GM21367 (cell line): ENCODE results near the gene MRPS22.

Experiments used
- ATAC-seq: cut with Tn5 transposase; IDR thresholded peaks from one replicate; pipeline ENCODE4 v1.9.1; 2021; ENCODE audit not compliant: unreplicated experiment

The MRPS22 gene

DNA sequence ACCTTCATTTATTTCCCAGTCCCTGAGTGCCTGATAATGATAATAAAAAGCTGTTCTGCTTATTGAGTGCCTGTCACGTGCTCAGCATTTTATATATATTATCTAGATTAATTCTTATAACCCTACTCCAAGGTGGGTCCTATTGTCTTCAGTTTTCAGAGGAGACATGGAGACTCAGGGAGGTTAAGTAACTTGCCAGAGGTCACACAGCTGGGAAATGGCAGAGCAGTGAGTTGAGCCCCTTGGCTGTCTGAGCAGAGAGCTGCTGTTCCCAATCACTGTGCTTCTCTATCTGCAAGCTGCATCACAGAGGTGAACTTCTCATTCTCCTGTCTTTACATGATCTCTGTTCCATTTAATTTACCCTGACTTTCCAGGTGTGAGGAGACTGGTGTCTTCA is 32.3 kb upstream of the MRPS22 start:
- no peak for ATAC-seq

DNA sequence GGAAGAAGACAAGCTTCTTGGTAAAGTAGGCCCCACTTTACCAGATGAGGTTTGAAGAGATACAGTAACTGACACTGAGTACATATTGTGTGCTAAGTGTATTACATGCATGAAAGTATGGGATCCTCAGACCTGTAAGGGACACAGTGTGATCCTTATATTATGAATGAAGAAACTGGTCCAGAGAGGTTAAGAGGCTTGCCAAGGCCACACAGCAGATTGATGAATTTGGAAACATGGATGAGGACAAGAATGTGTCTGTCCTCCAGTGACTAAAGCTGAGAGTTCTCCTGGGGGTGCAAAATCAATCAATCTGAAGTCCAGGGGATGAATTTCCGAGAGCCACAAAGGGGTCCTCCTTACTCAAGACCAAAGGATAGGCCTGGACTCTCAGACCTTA is 31.4 kb upstream of the MRPS22 start:
- no peak for ATAC-seq

DNA sequence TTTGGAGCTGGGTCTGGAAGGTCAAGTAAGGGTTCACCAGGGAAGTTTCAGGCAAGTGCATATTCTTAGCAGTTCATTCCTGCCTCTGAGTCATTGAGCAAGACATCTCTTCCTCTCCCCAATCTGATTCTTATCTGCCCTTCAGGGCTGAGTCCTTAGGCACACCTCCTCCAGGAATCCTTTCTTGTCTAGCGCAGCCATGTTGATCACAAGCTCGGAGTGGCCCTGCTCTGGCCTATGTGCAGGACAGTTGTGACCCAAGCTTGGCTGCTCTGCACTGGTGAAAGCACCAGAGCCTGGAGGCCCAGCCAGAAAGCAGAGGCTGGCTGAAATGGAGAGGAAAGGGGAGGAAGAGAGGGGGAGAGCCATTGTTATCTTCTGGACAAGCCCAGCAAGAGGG is 30.9 kb upstream of the MRPS22 start:
- ATAC-seq = no peak

DNA sequence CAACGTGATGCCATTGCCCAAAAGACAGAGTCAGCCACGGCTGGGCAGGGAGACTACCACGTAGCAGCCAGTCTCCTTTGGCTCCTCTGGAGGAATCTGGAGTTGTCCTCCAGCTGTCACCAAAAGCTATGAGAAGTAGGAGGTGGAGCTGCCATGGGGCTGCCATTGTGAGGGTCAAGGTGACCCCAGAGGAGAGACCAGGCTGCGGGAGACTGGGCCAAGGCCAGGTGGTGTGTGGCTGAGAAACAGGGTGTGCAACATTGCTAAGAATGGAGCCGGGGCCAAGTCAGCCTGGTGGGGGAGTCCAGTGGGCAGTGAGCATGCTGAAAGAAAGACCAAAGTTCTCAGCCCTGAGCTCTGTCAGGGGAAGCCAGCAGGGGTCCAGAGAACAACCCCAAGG is 29.9 kb upstream of the MRPS22 start:
- ATAC-seq = no peak

DNA sequence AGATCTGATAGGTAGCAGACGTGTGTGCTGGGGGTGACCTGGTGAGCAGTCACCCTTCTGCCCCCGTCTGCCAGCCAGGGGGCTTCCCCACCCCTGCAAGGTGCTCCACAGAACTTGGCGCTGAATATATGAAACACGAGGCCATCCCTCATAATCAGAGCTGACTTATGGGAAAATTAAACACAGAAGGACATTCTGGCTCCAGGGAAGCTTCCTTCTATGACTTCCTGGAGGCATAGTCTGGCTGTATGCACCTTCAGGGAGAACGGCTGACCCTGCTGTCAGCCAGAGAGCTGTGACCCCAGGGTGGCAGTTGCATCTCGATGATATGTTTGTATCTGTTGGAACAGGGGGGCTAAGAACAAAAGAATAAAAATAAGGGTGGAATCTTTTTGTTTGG is 26.6 kb upstream of the MRPS22 start:
- no peak for ATAC-seq

DNA sequence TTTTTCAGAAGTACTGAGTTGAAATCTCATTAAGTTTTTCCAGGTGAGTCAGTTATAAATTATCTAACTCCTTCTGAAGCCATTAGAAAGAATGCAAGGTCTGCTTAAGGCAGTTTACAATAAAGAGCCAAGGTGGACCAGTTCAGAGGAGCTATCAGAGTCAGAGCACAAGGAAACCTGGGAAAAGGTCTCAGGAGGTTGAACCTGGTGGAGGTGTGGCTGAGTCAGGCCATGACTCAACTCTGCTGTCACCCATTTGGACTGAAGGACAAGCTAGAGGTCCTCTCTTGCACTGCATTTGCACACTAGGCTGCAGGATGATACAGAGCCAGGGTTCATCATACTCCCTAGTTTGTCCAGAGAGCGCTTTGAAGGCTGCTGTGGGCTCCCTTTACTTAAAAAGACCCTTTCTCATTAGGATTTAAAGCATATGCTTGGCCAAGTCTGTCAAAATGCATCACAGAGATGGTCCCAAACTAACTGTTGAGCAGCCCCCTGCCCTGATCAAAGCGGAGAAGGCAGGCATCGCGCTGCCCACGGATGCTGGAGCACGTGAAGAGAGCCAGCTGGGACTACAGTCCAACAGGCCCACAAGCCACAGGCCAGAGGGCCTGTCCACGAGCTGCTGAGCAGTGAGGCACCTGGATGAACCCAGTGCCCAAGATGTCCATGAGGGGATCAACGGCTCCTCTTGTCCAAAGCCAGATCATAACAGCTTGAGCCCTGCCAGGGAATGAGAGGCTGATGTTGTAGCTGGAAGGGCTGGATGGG is 26.0 kb upstream of the MRPS22 start:
- no peak for ATAC-seq

DNA sequence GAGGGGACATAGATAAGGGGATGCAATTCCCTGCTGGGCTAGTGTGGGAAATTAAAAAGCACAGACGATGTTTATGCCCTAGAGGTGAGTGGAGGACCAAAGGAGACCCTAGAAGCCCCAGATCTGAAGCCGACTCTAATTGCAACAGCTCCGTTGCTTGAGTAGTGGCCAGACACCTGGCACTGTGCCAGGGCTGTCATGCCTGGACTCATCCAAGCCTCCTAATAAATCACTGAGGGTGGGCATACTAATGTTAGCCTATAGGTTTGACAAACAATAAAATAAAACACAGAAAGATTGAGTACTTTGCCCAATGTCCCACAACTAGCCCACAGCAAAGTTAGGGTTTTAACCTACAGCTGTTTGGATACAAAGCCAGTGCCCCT is 25.4 kb upstream of the MRPS22 start:
- ATAC-seq = no peak

DNA sequence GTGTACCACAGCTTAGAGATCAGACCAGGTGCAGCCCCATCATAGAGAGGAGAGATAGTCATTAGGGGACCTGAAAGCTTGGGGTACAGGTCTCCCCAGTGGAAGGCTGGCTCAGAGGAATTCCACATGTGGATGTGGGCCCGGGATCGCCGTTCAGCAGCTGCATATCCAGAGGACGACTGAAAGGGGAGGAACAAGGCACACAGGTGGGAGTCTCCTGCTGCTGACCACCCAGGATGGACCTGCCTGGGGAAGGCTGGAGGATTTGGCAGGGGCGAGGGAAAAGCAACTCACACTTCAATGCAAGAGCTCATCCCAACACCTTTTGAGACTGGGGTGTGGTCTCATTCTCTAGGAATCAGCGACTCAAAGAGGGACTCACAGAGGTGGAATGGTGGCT is 25.0 kb upstream of the MRPS22 start:
- no peak for ATAC-seq

DNA sequence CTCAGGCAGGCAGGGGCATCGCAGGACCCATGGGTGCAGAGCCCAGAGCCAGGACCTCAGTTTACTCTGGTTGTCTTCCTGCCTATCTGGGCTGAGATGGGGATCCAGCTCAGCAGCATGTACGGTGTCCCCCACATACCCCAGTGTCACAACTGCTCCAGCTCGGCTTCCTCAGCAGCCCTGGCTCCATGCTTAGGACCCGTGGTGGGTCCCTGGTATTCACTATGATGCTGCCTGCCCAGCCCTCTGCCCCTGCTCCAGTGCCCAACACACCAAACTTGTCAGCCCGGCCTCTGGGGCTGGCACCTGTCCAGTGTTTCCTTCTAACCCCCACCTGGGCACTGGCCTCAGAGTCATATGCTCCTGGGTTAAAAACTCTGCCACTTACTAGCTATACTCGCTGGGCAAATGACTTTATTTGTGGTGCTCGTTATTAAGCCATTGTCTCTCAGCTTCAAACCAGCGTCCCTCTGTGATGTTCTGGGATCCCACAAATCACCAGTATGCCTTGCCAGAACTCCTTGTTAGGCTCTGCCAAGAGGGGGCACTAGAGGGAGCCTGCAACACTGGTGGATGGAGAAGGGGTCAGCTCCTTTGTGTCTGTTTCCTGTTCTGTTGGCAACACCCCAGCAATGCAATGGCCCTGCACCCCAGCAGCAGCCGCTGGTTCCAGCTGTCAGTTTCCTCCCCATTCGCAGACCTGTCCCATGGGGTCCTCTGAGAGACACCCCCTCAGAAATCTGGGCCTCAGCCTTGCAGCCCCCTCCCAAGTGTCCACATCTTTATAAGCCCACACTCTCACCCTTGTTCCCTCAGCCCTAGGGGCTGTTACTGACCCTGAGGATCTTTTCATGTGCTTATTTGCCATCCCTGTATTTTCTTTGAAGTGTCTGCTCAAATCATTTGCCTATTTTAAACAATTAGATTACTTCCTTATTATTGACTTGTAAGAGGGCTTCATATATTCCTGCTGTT is 24.1 kb upstream of the MRPS22 start:
- no peak for ATAC-seq

DNA sequence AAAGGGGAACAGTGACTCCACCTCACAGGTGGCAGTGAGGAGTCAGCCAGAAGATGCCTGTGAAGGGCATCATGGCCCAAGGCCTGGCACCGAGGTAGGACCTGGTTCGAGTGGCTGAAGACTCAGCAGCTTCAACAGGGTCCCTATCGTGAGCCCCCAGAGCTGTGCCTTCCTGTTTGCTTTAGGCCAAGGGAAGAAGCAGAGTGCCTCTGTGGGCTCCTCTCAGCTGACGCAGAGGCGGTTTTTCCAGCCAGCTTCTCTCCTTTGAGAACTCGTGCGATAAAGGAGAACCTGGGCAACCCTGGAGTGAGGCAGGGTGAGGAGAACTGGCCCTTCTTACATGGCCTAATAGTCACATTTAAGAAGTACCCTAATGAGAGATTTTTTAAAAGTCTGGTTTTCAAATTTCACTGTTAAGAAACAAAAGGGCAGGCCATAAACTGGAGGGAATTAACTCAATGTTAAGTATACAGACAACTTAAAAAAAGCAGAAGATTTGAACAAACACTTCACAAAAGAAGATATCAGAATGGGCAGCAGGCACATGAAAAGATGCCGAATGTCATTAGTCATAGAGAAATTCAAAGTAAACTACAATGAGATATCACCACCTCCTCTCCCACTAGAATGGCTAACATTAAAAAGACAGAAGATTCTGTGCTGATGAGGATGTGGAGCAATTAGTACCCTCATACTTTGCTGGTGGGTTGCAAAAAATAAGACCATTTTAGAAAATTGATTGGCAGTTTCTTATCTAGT is 23.1 kb upstream of the MRPS22 start:
- no peak for ATAC-seq

DNA sequence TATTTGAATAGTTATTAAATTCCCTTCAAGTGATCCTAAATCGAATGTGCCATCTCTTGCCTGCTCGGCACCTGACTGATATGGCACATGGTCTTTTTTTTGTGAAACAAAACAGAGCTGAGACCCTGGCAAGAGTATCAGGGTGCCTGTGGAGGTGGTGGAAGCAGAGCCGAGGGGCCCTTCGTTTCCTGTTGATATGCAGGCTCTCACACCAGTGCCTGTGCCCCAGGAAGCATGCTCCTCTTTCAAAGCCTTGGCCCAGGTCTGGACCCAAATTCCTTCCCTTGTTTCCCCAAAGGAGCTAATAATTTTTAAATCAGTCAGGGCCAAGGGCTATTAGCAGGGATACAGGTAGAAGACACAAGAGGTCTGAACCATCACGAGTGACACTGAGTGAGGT is 21.5 kb upstream of the MRPS22 start:
- ATAC-seq = no peak

DNA sequence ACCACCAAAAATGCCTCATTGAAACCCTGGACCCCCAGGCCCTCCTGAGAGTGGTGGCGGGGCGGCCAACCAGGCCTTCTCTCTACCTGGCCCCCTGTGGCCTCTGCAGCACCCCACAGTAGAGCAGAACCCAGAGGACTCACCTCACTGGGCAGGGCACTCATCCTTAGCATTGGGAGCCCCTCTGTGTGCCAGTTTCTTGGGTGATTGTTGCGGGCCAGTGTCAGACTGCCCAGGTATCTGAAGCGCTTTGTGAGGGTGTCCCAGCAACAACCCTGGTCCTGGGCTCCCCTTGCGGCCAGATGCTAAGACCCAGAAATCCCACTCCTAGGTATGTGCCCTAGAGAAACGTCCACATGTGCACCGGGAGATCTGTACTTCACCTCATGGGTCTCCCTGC is 20.7 kb upstream of the MRPS22 start:
- no peak for ATAC-seq

DNA sequence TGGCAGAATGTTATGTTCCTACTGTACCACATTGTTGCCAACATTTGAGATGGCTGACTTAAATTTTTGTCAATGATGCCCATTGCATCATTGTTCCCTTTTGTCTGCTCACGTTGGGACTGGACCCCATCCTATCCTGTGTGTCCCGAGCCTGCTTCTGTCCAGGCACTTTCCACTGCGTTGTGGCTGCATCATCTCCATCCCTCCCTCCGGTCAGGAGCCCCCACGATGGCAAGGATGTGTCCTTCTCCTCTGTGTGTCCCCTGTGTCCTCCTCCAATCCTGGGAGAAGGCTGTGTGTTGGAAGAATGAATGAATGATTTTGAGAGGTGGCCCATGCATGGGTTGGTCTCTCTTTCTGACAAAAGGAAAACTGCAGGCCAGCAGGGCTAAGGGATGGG is 19.4 kb upstream of the MRPS22 start:
- no peak for ATAC-seq

DNA sequence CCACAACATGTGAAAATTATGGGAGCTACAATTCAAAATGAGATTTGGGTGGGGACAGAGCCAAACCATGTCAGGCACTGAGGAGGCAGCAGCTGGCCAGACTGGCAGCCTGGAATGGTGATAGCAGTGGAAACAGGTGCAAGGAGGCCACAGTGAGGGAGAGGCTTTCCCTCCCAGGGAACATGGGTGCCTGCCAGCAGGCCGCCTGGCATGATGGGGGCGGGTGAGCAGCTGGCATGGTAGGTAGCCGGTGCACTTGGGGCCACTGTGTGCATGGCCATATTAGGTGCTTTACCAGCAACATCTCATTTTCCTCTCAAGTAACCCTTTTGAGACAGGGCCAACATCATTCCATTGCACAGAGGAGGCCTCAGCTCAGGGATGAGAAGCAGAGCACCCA is 18.3 kb upstream of the MRPS22 start:
- no peak for ATAC-seq

DNA sequence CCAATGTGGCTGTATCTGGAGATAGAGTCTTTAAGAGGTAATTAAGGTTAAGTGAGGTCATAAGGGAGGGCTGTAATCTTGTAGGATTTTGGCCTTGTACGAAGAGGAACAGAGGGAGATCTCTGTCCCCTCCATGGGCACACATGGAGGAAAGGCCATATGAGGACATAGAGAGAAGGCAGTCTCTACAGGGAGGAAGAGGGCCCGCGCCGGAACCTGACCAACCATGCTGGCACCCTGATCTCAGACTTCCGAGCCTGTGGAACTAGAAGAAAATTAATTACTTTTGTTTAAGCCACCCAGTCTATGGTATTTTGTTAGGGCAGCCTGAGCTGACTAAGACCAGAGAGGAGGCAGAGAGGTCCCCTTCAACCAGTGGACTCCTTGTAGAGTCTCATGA is 17.7 kb upstream of the MRPS22 start:
- no peak for ATAC-seq

DNA sequence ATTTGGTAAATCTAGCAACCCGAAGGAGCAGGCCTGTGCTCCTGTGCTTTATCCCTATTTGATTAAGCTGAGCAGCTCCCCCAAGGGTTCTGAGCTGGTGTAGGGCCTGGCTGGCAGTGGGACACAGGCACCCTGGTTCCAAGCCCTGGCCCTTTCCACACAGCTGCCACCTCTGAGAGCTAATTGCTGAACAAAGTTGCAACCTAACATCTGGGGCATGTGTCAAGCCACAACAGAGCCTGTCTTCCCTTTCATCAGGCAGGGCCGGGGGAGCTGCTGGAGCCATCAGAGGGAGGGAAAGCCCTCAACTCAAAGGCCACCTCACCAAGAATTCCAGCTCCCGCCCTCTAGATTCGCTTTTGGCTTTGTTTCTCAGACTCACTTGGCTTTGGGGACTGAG is 17.1 kb upstream of the MRPS22 start:
- ATAC-seq = no peak

DNA sequence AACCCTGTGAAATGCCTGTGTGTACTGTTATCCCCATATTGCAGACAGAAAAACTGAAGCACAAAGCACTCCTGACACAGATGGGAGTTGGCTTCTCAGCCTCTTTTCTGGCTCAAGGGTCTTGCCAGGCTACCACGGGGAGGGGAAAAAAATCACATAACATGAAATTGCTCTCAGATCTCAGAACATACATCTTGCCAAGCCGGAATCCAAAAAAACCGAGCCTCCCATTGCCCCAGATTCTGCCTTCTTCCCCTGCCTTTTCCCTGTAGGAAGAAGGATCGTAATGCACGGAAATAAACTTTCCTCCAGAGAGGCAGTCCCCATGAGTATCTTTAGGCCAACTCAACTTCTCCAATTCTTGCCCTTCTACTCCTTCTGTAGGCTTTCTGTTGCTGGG is 16.6 kb upstream of the MRPS22 start:
- ATAC-seq = no peak

DNA sequence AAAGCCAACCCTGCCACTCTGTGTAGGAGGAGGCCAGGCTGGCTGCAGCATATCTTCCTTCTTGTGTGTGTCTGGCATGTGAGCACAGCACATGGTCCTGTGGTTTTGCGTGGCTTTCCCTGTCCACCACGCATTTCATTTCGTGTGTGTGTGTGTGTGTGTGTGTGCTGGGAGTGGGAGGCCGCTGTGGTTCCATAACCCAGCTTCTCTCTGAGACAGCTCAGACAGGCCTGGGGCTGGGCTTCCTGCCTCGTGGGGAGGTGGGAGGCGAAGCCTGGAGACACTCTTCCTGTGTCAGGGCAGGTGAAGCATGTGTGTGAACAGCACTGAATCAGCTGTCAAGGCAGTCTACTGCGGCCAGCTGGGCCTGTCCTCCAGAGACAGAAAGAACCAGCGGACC is 16.0 kb upstream of the MRPS22 start:
- ATAC-seq = no peak

DNA sequence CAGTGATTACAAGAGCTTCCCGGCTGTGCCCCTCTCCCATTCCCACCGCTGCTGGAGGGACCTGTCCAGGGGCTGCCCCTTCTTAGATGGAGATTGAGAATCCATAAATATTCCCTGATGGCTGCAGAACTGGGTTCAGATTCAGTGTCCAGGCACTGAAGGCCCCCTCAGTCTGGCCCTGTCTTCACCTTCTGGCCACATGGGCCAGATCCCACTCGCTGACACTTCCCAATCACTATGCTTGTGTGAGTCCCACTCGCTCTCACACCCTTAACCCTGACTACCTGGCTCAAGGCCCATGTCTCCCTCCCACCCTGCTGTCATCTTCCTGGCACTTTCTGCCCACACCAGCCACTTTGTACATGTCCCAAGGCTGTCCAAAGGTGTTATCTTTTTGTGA is 15.5 kb upstream of the MRPS22 start:
- no peak for ATAC-seq

DNA sequence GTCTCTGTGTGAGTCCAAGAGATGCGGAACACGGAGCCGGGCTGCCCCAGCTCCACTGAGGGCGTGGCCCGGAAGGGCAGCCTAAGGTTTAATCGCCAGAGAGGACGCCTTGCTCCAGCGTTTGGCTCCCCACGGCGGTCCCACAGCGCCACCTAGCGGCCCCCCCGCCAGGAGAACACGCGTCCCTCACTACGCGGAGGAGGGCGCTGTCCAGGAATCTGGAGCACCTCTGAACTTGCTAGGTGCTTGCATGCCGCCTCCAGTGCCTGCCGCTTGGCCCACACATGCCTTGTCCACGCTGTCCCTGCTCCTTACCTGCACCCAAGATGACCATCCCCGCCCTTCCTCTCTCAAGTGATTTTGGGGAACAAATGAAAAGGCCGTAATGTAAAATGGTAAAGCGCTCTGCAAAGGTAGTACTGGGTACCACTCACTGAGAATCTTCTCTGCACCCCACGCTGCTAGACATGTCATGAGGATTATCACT is 14.4 kb upstream of the MRPS22 start:
- peak; percentile 96 for ATAC-seq

DNA sequence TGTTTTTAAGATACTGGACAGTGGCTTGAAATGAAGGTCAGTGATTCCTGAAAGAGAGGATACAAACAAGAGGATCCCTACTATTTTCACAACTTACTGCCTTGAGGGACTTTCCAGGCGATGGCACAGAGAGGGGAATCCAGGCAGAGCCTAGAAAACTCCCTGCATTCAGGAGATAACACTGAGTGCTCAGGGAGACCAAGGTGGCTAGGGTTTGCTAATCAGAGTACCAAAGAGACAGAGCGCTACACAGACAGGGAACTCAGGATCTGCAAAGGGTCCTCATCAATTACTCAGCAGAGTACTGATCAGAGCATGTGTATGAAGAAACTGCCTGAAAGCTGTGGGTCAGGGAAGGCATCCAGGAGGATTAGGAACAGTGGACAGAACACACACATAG is 11.7 kb upstream of the MRPS22 start:
- ATAC-seq = no peak
